Suprapubic skin (tissue), 4 donors: ENCODE measurements around the gene CLDN6. TPM values are rescaled to one million over a fixed set of nuclear protein-coding genes. Genes with fewer than 3 reads are reported as not detected.
A peak's percentile ranks its signal among the peaks of the same experiment; 100 is the strongest.

ENCODE experiments used
- DNase-seq, 2 donors: peaks; one replicate each; pipeline ENCODE4 v3.0.0-alpha.2; 2019; ENCODE audit warnings: low spot score in 2 of 2
- H3K27ac ChIP-seq: fragments of 200-600 bp; sonication (generic); one replicate; pipeline ENCODE4 v1.5.1; 2019
- H3K27me3 ChIP-seq: fragments of 200-600 bp; sonication (generic); one replicate; pipeline ENCODE4 v1.5.1; 2019
- H3K36me3 ChIP-seq: fragments of 200-600 bp; sonication (generic); one replicate; pipeline ENCODE4 v1.5.1; 2019
- H3K4me1 ChIP-seq: fragments of 200-600 bp; sonication (generic); one replicate; pipeline ENCODE4 v1.5.1; 2019
- H3K4me3 ChIP-seq: fragments of 200-600 bp; sonication (generic); one replicate; pipeline ENCODE4 v1.5.1; 2019; ENCODE audit warnings: mild to moderate bottlenecking
- H3K9me3 ChIP-seq: fragments of 200-600 bp; sonication (generic); one replicate; pipeline ENCODE4 v1.5.1; 2019
- EP300 ChIP-seq: sonication (generic); formaldehyde crosslinking; IDR thresholded peaks from one replicate; pipeline ENCODE4 v1.6.1; 2017; ENCODE audit warnings: antibody characterized with exemption
- POLR2A ChIP-seq, 2 donors: fragments of 450-650 bp; IDR thresholded peaks; one replicate each; pipeline ENCODE4 v1.6.1; 2017; ENCODE audit warnings: antibody characterized with exemption in 2 of 2, mild to moderate bottlenecking in 2 of 2, moderate library complexity in 2 of 2
- POLR2AphosphoS5 ChIP-seq, 3 donors: sonication (generic); formaldehyde crosslinking; IDR thresholded peaks; one replicate each; pipeline ENCODE4 v1.6.1; 2017; ENCODE audit warnings: antibody characterized with exemption in 3 of 3
- WGBS: methylation state at CpG from one replicate; pipeline ENCODE4 v1.1.5; 2018; 5-methylcytosine and 5-hydroxymethylcytosine counted together
- total RNA-seq, 4 donors: library from RNA; depleted of rRNA; stranded (reverse); fragments of >200 nt; gene quantifications; one replicate each; pipeline ENCODE4 v1.1.0, GENCODE V29; 2016
- TF ChIP-seq, protein P1 (sequence below), 2 donors: fragments of 200-600 bp in 1 of 2; fragments of 450-650 bp in 1 of 2; sonication (generic) in 1 of 2; IDR thresholded peaks; one replicate each; pipeline ENCODE4 v1.5.1; 2016 to 2019; ENCODE audit warnings: antibody characterized with exemption in 2 of 2, mild to moderate bottlenecking in 1 of 2, moderate library complexity in 1 of 2

Gene CLDN6
- total RNA-seq, 4 donors from 2014 or later, result not detected

DNA sequence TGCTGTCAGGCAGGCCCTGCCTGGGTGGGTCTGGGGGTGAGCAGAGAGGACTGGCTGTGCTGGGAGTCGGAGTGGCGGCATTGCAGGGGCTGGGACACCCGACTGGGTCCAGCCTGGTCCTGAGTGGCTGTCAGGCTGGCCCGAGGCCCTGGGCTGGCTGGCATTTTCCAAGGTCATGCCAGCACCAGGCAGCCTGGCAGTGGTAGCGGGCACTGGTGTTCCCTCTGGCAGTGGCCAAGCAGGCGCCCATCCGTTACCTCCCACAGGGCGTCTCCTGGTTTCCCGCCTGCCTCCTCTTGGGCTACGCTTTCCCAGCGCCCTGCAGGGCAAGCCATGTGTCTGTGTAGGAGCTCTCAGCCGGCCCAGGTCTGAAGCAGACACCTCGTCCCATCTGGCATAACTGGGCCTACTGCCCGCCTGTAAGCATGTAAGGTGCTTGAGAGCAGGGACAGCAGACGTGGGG is 32.1 kb downstream of the CLDN6 start:
- Histone ChIP-seq H3K36me3 (no peaks in the 10 kb centered on the region), H3K27ac (no peak overlapping the region), H3K9me3 (no peaks in the 10 kb centered on the region), H3K4me3 (no peak overlapping the region), H3K27me3 (peaks cover 34% of the 10 kb centered on the region), H3K4me1 (peaks cover 36% of the 10 kb centered on the region)
- TF ChIP-seq POLR2A (IDR thresholded peaks at IDR 0.05), result no peak
- TF ChIP-seq, protein P1, sequence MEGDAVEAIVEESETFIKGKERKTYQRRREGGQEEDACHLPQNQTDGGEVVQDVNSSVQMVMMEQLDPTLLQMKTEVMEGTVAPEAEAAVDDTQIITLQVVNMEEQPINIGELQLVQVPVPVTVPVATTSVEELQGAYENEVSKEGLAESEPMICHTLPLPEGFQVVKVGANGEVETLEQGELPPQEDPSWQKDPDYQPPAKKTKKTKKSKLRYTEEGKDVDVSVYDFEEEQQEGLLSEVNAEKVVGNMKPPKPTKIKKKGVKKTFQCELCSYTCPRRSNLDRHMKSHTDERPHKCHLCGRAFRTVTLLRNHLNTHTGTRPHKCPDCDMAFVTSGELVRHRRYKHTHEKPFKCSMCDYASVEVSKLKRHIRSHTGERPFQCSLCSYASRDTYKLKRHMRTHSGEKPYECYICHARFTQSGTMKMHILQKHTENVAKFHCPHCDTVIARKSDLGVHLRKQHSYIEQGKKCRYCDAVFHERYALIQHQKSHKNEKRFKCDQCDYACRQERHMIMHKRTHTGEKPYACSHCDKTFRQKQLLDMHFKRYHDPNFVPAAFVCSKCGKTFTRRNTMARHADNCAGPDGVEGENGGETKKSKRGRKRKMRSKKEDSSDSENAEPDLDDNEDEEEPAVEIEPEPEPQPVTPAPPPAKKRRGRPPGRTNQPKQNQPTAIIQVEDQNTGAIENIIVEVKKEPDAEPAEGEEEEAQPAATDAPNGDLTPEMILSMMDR (IDR thresholded peaks at IDR 0.05), result no peak
- TF ChIP-seq EP300, result no peak
- no peak for TF ChIP-seq POLR2AphosphoS5 (IDR thresholded peaks at IDR 0.05)
- DNase-seq, result no peak
- 86% methylated on average over 5 of the region's 15 CpGs for WGBS

DNA sequence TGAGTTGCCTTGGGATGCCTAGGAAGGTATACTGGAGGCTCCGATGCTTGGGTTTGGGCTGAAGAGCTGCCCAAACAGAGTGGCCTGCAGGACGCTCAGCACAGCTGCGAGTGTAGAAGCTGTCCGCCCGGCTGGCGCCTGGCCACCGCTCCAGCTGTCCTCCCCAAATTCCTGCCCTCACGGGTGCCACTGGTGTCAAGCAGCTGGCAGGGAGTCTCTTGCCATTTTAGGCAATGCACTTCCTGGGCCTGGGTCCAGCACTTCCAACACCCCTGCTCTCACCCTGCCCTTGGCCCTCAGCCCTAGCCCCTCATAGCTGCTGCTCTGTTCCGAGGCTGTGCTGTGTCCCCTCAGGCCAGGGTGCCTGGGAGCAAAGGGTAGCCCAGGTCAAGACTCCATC is 32.5 kb downstream of the CLDN6 start:
- DNase-seq, result no peak
- WGBS, result 54% methylated on average over 3 of the region's 9 CpGs
- no peak overlapping the region for H3K4me3 ChIP-seq
- peaks cover 40% of the 10 kb centered on the region for H3K4me1 ChIP-seq
- no peaks in the 10 kb centered on the region for H3K36me3 ChIP-seq
- TF ChIP-seq EP300, result no peak
- TF ChIP-seq, protein P1 (IDR thresholded peaks at IDR 0.05), result no peak
- TF ChIP-seq POLR2AphosphoS5 (IDR thresholded peaks at IDR 0.05), result no peak
- H3K27ac ChIP-seq, result no peak overlapping the region
- peaks cover 34% of the 10 kb centered on the region for H3K27me3 ChIP-seq
- H3K9me3 ChIP-seq, result no peaks in the 10 kb centered on the region

DNA sequence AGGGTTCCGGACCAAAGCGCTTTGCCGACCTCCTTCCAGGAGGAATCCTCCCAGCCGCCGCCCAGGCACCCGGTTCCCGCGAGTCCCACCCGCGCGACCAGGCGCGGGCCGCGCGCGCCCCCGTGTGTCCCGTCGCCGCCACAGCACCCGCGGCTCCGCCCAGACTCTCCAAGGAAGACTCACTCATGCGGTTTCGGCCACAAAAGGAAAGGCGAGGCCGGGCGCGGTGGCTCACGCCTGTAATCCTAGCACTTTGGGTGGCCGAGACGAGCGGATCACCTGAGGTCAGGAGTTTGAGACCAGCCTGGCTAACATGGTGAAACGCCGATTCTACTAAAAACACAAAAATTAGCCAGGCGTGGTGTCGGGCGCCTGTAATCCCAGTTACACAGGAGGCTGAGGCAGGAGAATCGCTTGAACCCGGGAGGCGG is 34.3 kb downstream of the CLDN6 start:
- 10% methylated on average over 33 of the region's 42 CpGs for WGBS
- peaks cover 48% of the 10 kb centered on the region for H3K4me1 ChIP-seq
- no peak overlapping the region for H3K27ac ChIP-seq

DNA sequence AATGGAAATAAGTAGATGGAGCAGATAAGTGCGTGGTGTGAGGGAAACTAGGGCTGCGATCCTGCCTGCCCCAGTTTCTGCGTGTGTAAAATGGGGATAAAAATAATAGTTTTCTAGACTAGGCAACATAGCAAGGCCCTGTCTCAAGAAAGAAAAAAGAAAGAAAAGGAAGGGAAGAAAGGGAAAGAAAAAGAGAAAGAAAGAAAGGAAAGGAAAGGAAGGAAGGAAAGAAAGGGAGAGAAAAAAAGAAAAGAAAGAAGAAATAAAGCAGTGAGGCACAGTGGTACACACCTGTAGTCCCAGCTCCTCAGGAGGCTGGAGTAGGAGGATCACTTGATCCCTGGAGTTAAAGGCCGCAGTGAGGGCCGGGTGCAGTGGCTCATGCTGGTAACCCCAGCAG is 35.6 kb downstream of the CLDN6 start:
- no peak for DNase-seq
- Histone ChIP-seq H3K4me3 (no peak overlapping the region), H3K27ac (no peak overlapping the region), H3K27me3 (peaks cover 13% of the 10 kb centered on the region), H3K9me3 (no peaks in the 10 kb centered on the region), H3K4me1 (peaks cover 48% of the 10 kb centered on the region), H3K36me3 (no peaks in the 10 kb centered on the region)
- TF ChIP-seq POLR2A (IDR thresholded peaks at IDR 0.05) (no peak), EP300 (no peak), POLR2AphosphoS5 (IDR thresholded peaks at IDR 0.05) (no peak)
- TF ChIP-seq, protein P1 (IDR thresholded peaks at IDR 0.05), result no peak
- WGBS, result 65% methylated on average over 5 of the region's 5 CpGs

More for the DNA sequence above, 34.3 kb downstream of the CLDN6 start:
- no peaks in the 10 kb centered on the region for H3K9me3 ChIP-seq
- peak overlapping the region; percentile 23 for H3K4me3 ChIP-seq
- TF ChIP-seq EP300 (no peak), POLR2A (IDR thresholded peaks at IDR 0.05) (no peak), POLR2AphosphoS5 (IDR thresholded peaks at IDR 0.05) (no peak)
- TF ChIP-seq, protein P1 (IDR thresholded peaks at IDR 0.05), result peak; percentile 74 to 99
- peak; percentile 85 to 90 for DNase-seq
- no peaks in the 10 kb centered on the region for H3K36me3 ChIP-seq
- H3K27me3 ChIP-seq, result peaks cover 26% of the 10 kb centered on the region

DNA sequence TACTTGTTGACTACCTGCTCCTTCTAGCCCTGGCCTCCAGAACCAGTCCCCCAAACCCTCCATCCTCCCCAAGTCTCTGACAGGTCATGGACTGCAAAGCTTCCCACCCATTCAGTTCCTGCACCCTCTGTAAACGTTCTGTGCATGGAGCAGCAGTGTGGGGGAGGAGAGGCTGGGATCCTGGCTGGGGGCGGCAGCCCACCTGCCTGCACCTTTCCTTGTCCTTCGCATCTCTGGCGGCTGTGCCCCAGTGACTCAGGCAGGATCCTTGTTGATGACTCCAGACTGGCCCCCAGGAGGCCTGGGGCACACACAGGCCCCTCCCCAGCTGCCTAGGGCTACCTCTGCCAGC is 36.1 kb downstream of the CLDN6 start:
- Histone ChIP-seq H3K27ac (no peak overlapping the region), H3K4me3 (no peak overlapping the region), H3K9me3 (no peaks in the 10 kb centered on the region), H3K36me3 (no peaks in the 10 kb centered on the region), H3K27me3 (peaks cover 7% of the 10 kb centered on the region), H3K4me1 (peaks cover 45% of the 10 kb centered on the region)
- no peak for DNase-seq
- TF ChIP-seq, protein P1 (IDR thresholded peaks at IDR 0.05), result no peak
- TF ChIP-seq POLR2AphosphoS5 (IDR thresholded peaks at IDR 0.05) (no peak), EP300 (no peak), POLR2A (IDR thresholded peaks at IDR 0.05) (no peak)
- WGBS, result 80% methylated on average over 4 of the region's 4 CpGs
